WTC11 (cell line): ENCODE data around the gene AIMP2. TPM values are rescaled to one million over a fixed set of nuclear protein-coding genes. Genes with fewer than 3 reads are reported as not detected.
A peak's percentile ranks its signal among the peaks of the same experiment; 100 is the strongest.
"Not testable (repeated sequence)": the region's sequence is repeated elsewhere in the genome, so short reads cannot be mapped to it uniquely, and the experiment has no call there.

Source experiments
- ATAC-seq: fragments of 200-7000 bp; cut with Tn5 transposase; 2 replicates; pipeline ENCODE4 v1.10.0; 2021; ENCODE audit warnings: mild to moderate bottlenecking, moderate library complexity
- CTCF ChIA-PET: fragments of 300-600 bp; sonication (Branson Sonifier 250); formaldehyde crosslinking; loops from one replicate; lab custom pipeline; 2021; ENCODE audit warnings: antibody characterized with exemption; lab: Charles Lee
- POLR2A ChIA-PET: fragments of 350-600 bp; sonication (Branson Sonifier 250); formaldehyde crosslinking; loops from one replicate; lab custom pipeline; 2021; ENCODE audit warnings: antibody characterized with exemption; lab: Charles Lee
- DNase-seq: peaks from one replicate; pipeline ENCODE4 v3.0.0; 2021; ENCODE audit warnings: low spot score
- H3K27ac Mint-ChIP-seq: 2 replicates; pipeline ENCODE4 v1.8.0; 2021; ENCODE audit warnings: mixed read lengths
- H3K27me3 Mint-ChIP-seq: 2 replicates; pipeline ENCODE4 v1.8.0; 2021; ENCODE audit warnings: low read depth, mild to moderate bottlenecking, moderate library complexity, mixed read lengths
- H3K36me3 Mint-ChIP-seq: 2 replicates; pipeline ENCODE4 v1.8.0; 2021; ENCODE audit warnings: mixed read lengths
- H3K4me1 Mint-ChIP-seq: 2 replicates; pipeline ENCODE4 v1.8.0; 2022; ENCODE audit warnings: mixed read lengths
- H3K4me3 Mint-ChIP-seq: 2 replicates; pipeline ENCODE4 v1.8.0; 2021; ENCODE audit warnings: mild to moderate bottlenecking, moderate library complexity, mixed read lengths
- H3K9me3 Mint-ChIP-seq: 2 replicates; pipeline ENCODE4 v1.8.0; 2021; ENCODE audit warnings: mixed read lengths
- NFATC4 ChIP-seq: fragments of 250-450 bp; sonication (Bioruptor Pico); IDR thresholded peaks from 2 replicates; pipeline ENCODE4 v1.9.0; 2021; ENCODE audit warnings: mild to moderate bottlenecking
- RELA ChIP-seq: sonication (generic); formaldehyde crosslinking; IDR thresholded peaks from 2 replicates; pipeline ENCODE4 v1.8.1; 2022; ENCODE audit warnings: missing genetic modification reagents, mild to moderate bottlenecking, borderline replicate concordance
- SMAD4 ChIP-seq: sonication (generic); formaldehyde crosslinking; IDR thresholded peaks from 2 replicates; pipeline ENCODE4 v1.8.0; 2022; ENCODE audit warnings: mild to moderate bottlenecking, missing genetic modification reagents
- ZNF423 ChIP-seq: fragments of 250-450 bp; sonication (Bioruptor Pico); IDR thresholded peaks from 2 replicates; pipeline ENCODE4 v2.1.2; 2022; ENCODE audit warnings: mild to moderate bottlenecking, moderate library complexity
- total RNA-seq: library from RNA; stranded (reverse); gene quantifications from 3 replicates; pipeline ENCODE4 v1.2.3, GENCODE V29; 2021
- TF ChIP-seq, protein P1 (sequence below): sonication (generic); formaldehyde crosslinking; IDR thresholded peaks from 2 replicates; pipeline ENCODE4 v1.8.1; 2023; ENCODE audit warnings: mild to moderate bottlenecking, missing genetic modification reagents
- TF ChIP-seq, protein P2 (sequence below): sonication (generic); formaldehyde crosslinking; IDR thresholded peaks from 2 replicates; pipeline ENCODE4 v1.8.0; 2023; ENCODE audit warnings: missing genetic modification reagents
- TF ChIP-seq, protein P3 (sequence below): sonication (generic); formaldehyde crosslinking; IDR thresholded peaks from 2 replicates; pipeline ENCODE4 v1.8.1; 2022; ENCODE audit warnings: low read depth, mild to moderate bottlenecking, moderate library complexity, missing genetic modification reagents, borderline replicate concordance
- TF ChIP-seq, protein P4 (sequence below): sonication (generic); formaldehyde crosslinking; IDR thresholded peaks from 2 replicates; pipeline ENCODE4 v1.8.1; 2022; ENCODE audit warnings: mild to moderate bottlenecking, moderate library complexity, missing genetic modification reagents

The AIMP2 gene
- total RNA-seq, 1 experiment from 2014 or later, result 63.2 TPM

DNA sequence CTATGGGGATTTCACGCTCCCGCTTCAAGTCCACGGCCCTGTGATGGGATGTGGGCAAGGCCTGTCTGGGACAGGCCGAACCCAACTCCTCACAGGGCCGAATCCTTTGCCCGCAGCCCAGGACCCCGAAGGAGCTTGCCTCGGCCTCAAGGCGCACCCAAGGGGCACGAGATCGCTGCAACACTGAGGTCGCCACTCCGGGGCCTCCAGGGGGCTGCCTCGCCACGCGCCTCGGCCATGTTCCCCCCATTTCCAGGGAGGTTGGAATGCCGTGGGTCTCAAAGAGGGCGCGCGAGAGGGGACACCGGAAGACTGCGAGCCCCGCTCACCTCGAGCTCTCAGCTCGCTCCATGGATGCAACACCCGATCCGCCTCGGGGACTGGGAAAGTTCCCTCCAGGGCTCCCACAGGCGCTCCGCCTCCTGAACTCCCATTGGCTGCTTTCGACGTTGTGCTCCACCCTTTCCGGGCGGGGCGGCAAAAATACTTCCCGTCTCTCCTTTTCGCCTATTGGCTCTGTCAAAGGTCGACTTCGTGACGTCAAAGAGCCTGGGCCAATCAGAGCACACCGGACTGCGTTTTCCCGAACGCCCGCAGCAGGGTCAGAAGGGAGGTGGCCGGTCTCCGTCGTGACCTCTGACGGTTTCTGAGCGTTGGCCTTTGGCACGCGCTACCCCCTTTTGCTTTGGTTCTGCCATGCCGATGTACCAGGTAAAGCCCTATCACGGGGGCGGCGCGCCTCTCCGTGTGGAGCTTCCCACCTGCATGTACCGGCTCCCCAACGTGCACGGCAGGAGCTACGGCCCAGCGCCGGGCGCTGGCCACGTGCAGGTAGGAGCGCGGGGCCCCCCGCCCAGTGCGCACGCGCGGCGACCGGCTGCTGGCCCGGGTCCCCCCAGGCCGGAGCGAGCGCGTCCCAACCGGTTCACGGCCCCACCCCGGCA is at the start of gene AIMP2, which contains the start of gene PMS2 (continued):
- TF ChIP-seq, protein P1, sequence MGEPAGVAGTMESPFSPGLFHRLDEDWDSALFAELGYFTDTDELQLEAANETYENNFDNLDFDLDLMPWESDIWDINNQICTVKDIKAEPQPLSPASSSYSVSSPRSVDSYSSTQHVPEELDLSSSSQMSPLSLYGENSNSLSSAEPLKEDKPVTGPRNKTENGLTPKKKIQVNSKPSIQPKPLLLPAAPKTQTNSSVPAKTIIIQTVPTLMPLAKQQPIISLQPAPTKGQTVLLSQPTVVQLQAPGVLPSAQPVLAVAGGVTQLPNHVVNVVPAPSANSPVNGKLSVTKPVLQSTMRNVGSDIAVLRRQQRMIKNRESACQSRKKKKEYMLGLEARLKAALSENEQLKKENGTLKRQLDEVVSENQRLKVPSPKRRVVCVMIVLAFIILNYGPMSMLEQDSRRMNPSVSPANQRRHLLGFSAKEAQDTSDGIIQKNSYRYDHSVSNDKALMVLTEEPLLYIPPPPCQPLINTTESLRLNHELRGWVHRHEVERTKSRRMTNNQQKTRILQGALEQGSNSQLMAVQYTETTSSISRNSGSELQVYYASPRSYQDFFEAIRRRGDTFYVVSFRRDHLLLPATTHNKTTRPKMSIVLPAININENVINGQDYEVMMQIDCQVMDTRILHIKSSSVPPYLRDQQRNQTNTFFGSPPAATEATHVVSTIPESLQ, result no peak
- TF ChIP-seq SMAD4 (CRISPR knock-in tag), result peak; percentile 19
- TF ChIP-seq RELA (CRISPR knock-in tag), result peak; percentile 78
- TF ChIP-seq ZNF423 (CRISPR knock-in tag), result no peak
- no peak for TF ChIP-seq NFATC4
- TF ChIP-seq, protein P2, sequence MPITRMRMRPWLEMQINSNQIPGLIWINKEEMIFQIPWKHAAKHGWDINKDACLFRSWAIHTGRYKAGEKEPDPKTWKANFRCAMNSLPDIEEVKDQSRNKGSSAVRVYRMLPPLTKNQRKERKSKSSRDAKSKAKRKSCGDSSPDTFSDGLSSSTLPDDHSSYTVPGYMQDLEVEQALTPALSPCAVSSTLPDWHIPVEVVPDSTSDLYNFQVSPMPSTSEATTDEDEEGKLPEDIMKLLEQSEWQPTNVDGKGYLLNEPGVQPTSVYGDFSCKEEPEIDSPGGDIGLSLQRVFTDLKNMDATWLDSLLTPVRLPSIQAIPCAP, result peak; percentile 85
- TF ChIP-seq, protein P3, sequence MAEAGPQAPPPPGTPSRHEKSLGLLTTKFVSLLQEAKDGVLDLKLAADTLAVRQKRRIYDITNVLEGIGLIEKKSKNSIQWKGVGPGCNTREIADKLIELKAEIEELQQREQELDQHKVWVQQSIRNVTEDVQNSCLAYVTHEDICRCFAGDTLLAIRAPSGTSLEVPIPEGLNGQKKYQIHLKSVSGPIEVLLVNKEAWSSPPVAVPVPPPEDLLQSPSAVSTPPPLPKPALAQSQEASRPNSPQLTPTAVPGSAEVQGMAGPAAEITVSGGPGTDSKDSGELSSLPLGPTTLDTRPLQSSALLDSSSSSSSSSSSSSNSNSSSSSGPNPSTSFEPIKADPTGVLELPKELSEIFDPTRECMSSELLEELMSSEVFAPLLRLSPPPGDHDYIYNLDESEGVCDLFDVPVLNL (CRISPR knock-in tag), result no peak
- TF ChIP-seq, protein P4, sequence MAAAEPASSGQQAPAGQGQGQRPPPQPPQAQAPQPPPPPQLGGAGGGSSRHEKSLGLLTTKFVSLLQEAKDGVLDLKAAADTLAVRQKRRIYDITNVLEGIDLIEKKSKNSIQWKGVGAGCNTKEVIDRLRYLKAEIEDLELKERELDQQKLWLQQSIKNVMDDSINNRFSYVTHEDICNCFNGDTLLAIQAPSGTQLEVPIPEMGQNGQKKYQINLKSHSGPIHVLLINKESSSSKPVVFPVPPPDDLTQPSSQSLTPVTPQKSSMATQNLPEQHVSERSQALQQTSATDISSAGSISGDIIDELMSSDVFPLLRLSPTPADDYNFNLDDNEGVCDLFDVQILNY, result peak; percentile 66

DNA sequence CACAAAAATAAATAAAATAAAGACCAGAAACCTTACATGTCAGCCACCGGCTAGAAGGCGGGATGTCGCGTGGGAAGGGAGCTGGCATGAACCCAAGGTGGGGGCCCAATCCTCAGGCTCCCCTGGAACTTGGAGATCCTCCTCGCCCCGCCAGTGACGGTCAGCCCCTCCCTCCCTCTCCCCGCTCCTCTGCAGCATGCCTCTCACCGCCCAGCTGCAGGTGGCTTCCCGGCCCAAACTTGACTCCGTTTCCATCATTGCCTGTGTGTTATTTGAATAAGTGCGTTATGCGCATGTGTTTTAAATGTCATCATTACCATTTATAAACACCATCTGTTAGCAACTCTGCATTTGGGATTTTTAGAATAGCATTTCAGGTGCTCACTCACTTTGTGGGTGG is 45.9 kb upstream of the AIMP2 start:
- H3K27me3 Mint-ChIP-seq, H3K27ac Mint-ChIP-seq, H3K4me3 Mint-ChIP-seq, H3K4me1 Mint-ChIP-seq, CTCF ChIA-PET, POLR2A ChIA-PET, H3K36me3 Mint-ChIP-seq, H3K9me3 Mint-ChIP-seq: not testable (repeated sequence)
- peak; percentile 76 for ATAC-seq
- DNase-seq, result peak; percentile 28

DNA sequence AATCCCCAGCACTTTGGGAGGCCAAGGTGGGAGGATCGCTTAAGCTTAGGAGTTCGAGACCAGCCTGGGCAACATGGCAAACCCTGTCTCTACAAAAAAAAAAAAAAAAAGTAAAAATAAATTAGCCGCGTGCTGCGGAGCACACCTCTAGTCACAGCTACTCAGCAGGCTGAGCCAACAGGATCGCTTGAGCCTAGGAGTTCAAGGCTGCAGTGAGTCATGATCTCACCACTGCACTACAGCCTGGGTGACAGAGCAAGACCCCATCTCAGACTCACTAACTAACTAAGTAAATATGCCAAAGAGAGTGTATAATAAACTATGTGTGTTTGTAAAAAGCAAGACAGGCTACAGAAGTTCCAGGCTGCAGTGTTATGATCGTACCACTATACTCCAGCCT is 45.3 kb upstream of the AIMP2 start:
- DNase-seq, H3K4me3 Mint-ChIP-seq, ATAC-seq, H3K4me1 Mint-ChIP-seq, H3K9me3 Mint-ChIP-seq, H3K27me3 Mint-ChIP-seq, H3K36me3 Mint-ChIP-seq, H3K27ac Mint-ChIP-seq, CTCF ChIA-PET, POLR2A ChIA-PET: not testable (repeated sequence)

DNA sequence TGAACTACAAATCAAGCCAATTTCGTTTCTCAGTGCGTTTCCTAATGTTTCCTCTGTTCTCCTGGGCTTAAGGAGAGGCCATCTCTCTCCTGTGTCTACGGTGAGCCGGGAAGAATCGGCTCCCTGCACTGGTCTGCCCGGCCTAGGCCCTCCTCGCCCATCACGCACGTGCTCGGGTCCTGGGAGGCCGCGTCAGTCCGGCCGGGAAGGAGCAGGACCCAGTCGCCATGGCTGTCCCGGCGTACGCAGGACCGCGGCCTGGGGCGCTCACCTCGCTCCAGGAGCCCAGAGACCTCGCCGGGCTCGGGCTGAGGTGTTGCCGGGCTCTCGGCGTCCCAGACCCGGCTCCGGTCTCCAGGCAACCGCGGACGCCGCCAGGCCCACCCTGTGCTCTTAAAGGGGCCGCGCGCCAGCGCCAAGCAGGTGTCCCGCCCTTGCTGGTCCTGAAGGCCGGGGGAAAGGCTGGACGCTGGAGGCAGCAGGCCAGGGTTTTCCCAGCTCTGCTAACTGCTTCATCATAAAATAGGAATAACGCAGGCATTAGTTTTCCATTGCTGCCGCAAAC is 38.6 kb upstream of the AIMP2 start, which contains the start of gene RSPH10B:
Gene RSPH10B, minus strand, starts transcription at position 343 of the 565 bp plus-strand sequence. CDS start 3,573 bp downstream, outside the sequence.
- POLR2A ChIA-PET, H3K4me1 Mint-ChIP-seq, H3K36me3 Mint-ChIP-seq, H3K4me3 Mint-ChIP-seq, CTCF ChIA-PET, H3K27ac Mint-ChIP-seq, H3K27me3 Mint-ChIP-seq, H3K9me3 Mint-ChIP-seq: not testable (repeated sequence)
- DNase-seq (peak; percentile 25), ATAC-seq (peak; percentile 96)

DNA sequence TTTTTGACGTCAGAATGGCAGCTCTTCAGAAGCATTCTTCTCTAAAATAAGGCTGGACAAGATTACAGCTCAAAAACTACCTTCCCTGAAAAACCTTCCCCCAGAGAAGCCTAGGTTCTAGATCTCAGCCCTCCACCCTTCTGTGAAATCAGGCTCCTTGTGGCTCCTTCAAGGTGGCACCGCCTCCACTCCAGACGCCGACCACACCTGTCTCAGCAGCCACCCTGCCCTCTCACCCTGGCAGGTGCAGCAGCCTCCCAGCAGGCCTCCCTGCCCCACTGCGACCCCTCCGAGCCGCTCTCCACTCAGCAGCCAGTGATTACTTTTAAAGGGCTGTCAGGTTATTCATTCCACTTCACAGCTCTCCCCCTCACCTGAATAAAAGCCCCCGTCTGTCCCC is 35.5 kb upstream of the AIMP2 start:
- H3K9me3 Mint-ChIP-seq, H3K4me3 Mint-ChIP-seq, POLR2A ChIA-PET, ATAC-seq, H3K4me1 Mint-ChIP-seq, H3K27me3 Mint-ChIP-seq, H3K27ac Mint-ChIP-seq, H3K36me3 Mint-ChIP-seq, DNase-seq, CTCF ChIA-PET: not testable (repeated sequence)

DNA sequence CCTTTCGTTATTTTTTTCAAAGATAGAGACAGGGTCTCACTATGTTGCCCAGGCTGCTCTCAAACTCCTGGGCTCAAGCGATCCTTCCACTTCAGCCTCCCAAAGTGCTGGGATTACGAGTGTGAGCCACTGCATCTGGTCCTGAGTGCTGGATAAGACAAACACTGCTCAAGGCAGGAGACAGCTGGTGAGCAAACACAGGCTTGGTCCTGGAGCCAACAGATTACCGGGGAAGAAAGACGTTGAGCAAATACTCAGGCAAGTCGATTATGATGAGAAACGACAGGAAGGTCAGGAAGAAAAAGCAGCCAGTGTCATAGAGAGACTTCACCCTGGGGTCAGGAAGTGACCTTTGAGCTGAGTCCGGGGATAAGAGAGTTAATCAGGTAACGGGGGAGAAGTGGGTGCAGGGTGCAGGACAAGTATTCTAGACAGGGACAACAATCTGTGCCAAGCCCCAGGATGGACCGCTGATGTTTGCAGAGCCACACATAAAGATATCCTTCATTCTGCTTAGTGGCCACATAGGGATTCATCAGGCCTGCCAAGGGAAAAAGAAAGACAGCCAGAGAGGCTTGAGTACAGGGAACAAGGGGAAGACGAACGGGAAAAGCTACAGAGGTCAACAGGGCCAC is 29.3 kb upstream of the AIMP2 start:
- H3K9me3 Mint-ChIP-seq, H3K27me3 Mint-ChIP-seq, H3K4me3 Mint-ChIP-seq: not testable (repeated sequence)

DNA sequence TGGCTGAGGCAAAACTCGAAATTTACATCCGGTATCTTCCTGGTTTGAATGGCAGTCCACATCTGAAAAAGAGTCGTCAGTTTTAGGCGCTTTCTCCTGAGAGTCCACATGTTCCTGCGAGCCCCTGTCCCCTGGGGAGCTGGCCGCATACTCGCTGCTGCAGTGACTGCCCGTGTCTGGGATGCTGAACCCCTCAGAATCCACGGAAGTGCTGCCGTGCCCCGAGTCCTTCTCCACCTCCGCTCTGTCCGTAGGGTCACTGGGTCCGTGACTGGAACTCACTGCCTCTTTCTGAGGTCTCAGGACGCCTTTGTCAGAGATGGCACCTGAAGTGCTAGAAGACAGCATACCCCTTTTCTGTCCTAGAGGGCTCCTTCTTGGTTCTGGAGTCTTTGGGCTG is 22.0 kb upstream of the AIMP2 start:
- H3K4me1 Mint-ChIP-seq, H3K27ac Mint-ChIP-seq, H3K9me3 Mint-ChIP-seq, H3K4me3 Mint-ChIP-seq, ATAC-seq, H3K27me3 Mint-ChIP-seq, DNase-seq, CTCF ChIA-PET: not testable (repeated sequence)
- H3K36me3 Mint-ChIP-seq, result peaks cover 39% of the 10 kb centered on the region
- POLR2A ChIA-PET, result interaction anchor here (0.5 kb wide), 1 partner anchor 50 kb away, joined by 4 read pairs; no protein-coding TSS in a partner anchor

More for the DNA sequence above, 29.3 kb upstream of the AIMP2 start:
- H3K27ac Mint-ChIP-seq, H3K4me1 Mint-ChIP-seq, POLR2A ChIA-PET, ATAC-seq, DNase-seq, CTCF ChIA-PET: not testable (repeated sequence)
- H3K36me3 Mint-ChIP-seq, result peaks cover 23% of the 10 kb centered on the region
